Esophagus squamous epithelium (tissue), 4 donors: ENCODE measurements around the gene TMEM271.

Experiments
- CTCF ChIP-seq, 6 experiments: fragments of 450-650 bp in 4 of 6; fragments of 200-600 bp in 2 of 6; sonication (generic) in 2 of 6; IDR thresholded peaks; one replicate each; pipeline ENCODE4 v1.5.1; 2016 to 2019; ENCODE audit warnings: antibody characterized with exemption in 6 of 6, mild to moderate bottlenecking in 4 of 6, moderate library complexity in 4 of 6
- POLR2A ChIP-seq, 4 donors: fragments of 450-650 bp; IDR thresholded peaks; one replicate each; pipeline ENCODE4 v1.6.1; 2017; ENCODE audit warnings: antibody characterized with exemption in 4 of 4, mild to moderate bottlenecking in 4 of 4, moderate library complexity in 3 of 4

- TF ChIP-seq CTCF (IDR thresholded peaks at IDR 0.05) (no peak), POLR2A (IDR thresholded peaks at IDR 0.05) (no peak)
Observed at GRCh38 chr4:609400-610050, 33.4 kb upstream of the TMEM271 start.
